Measurements from ENCODE around the gene PCDHB9. TPM values are rescaled to one million over a fixed set of nuclear protein-coding genes. Genes with fewer than 3 reads are reported as not detected.
"Not testable (repeated sequence)": the region's sequence is repeated elsewhere in the genome, so short reads cannot be mapped to it uniquely, and the experiment has no call there.

The PCDHB9 gene
- total and polyA plus RNA-seq, 7 donors: under 0.01 to 6.2 (median 3.3) TPM; not detected in 1

DNA sequence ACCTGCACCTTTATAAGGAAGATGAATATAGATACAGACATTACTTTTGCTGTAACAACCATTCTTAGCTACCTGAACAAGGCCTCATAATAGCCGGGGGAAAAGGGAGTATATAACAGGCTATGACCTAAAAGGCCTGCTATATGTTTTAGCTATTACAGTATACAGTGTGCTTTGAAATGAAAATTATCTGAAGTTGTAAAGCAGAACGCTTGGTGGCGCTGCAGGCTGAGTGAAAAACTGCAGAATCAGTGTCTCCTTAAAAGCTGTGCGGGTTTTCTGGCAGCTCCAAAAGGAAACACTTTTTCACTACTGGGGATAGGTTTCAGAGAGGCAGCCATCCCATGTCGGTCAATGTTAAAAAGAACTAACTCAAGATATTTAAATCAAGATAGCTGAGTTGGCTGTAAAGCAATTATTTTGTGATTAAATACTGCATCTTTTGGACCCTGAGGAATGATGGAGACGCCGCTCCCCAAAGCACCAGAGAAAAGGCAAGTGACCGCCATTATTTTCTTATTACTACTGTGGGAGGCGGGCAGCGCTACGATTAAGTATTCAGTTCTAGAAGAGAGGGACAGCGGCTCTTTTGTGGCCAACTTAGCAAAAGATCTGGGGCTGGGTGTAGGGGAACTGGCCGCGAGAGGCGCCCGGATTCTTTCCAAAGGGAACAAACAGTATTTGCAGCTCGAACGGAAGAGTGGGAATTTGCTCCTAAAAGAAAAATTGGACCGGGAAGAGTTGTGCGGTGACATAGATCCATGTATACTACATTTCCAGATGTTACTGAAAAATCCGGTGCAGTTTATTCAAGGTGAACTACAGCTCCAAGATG, 31.2 kb upstream of the PCDHB9 start:
- intact Hi-C loops (cut with DNase I): no loop called here
- Histone ChIP-seq H3K9me3 (peaks cover 3 to 43% (median 30%) of the 10 kb centered on the region in 4 donors), H3K4me1 (no peaks in the 10 kb centered on the region), H3K27me3 (peaks cover 0 to 32% (median 0%) of the 10 kb centered on the region in 3 donors), H3K27ac (no peak overlapping the region), H3K36me3 (no peaks in the 10 kb centered on the region), H3K4me3 (no peak overlapping the region)
- no peak for DNase-seq
- TF ChIP-seq POLR2AphosphoS5 (IDR thresholded peaks at IDR 0.05) (no peak), POLR2A (IDR thresholded peaks at IDR 0.05) (no peak), EP300 (IDR thresholded peaks at IDR 0.05) (no peak), CTCF (IDR thresholded peaks at IDR 0.05) (no peak)
- 39 to 51% methylated on average over 21 of the region's 21 CpGs for whole genome bisulfite sequencing, 2 donors

- H3K27ac ChIP-seq; H3K36me3 ChIP-seq; intact Hi-C loops (cut with DNase I); DNase-seq; H3K4me1 ChIP-seq; H3K4me3 ChIP-seq: not testable (repeated sequence)
- Histone ChIP-seq H3K9me3 (peaks cover 3 to 32% (median 22%) of the 10 kb centered on the region in 4 donors), H3K27me3 (peaks cover 0 to 21% (median 0%) of the 10 kb centered on the region in 3 donors)
- 43 to 76% methylated on average over 38 of the region's 38 CpGs for WGBS, 2 donors
These were observed 29.6 kb upstream of the PCDHB9 start for GRCh38 chr5:141157356-141157755.

- intact Hi-C loops (cut with DNase I); H3K36me3 ChIP-seq; DNase-seq; H3K4me1 ChIP-seq; H3K27ac ChIP-seq; H3K4me3 ChIP-seq: not testable (repeated sequence)
- peaks cover 0 to 18% (median 0%) of the 10 kb centered on the region in 3 donors for H3K27me3 ChIP-seq
- WGBS, 2 donors: 44 to 69% methylated on average over 22 of the region's 28 CpGs
- H3K9me3 ChIP-seq: peaks cover 3 to 35% (median 23%) of the 10 kb centered on the region in 4 donors
These were observed 29.1 kb upstream of the PCDHB9 start for GRCh38 chr5:141157901-141158300.

- intact Hi-C loops (cut with DNase I): no loop called here
- 33 to 46% methylated on average over 20 of the region's 20 CpGs for WGBS, 2 donors
- H3K36me3 ChIP-seq: no peaks in the 10 kb centered on the region
- peaks cover 0 to 34% (median 4%) of the 10 kb centered on the region in 3 donors for H3K27me3 ChIP-seq
- TF ChIP-seq CTCF (IDR thresholded peaks at IDR 0.05) (peak in 1 of 4 experiments; percentile 23), POLR2AphosphoS5 (IDR thresholded peaks at IDR 0.05) (no peak)
- DNase-seq: no peak
- no peak within 1 kb of the TSS for H3K27ac ChIP-seq
- no peaks in the 10 kb centered on the region for H3K4me1 ChIP-seq
- H3K9me3 ChIP-seq: peaks cover 8 to 36% (median 17%) of the 10 kb centered on the region in 4 donors
- H3K4me3 ChIP-seq: peak within 1 kb of the TSS in 3 of 4 donors; percentile 2 to 23 (median 12)
These were observed 14.4 kb upstream of the PCDHB9 start, which contains the start of gene PCDHB7 for GRCh38 chr5:141172381-141173204. Gene PCDHB7 (plus strand): TSS chr5:141172644. CDS start chr5:141172836, 192 bp downstream.

DNA sequence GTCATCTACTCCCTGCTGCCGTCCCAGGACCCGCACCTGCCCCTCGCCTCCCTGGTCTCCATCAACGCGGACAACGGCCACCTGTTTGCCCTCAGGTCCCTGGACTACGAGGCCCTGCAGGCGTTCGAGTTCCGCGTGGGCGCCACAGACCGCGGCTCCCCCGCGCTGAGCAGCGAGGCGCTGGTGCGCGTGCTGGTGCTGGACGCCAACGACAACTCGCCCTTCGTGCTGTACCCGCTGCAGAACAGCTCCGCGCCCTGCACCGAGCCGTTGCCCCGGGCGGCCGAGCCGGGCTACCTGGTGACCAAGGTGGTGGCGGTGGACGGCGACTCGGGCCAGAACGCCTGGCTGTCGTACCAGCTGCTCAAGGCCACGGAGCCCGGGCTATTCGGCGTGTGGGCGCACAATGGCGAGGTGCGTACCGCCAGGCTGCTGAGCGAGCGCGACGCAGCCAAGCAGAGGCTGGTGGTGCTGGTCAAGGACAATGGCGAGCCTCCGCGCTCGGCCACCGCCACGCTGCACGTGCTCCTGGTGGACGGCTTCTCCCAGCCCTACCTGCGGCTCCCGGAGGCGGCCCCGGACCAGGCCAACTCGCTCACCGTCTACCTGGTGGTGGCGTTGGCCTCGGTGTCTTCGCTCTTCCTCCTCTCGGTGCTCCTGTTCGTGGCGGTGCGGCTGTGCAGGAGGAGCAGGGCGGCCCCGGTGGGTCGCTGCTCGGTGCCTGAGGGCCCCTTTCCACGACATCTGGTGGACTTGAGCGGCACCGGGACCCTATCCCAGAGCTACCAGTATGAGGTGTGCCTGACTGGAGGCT, 12.5 kb upstream of the PCDHB9 start:
- Histone ChIP-seq H3K27me3 (peaks cover 0 to 49% (median 4%) of the 10 kb centered on the region in 3 donors), H3K9me3 (peaks cover 14 to 50% (median 20%) of the 10 kb centered on the region in 4 donors)
- intact Hi-C loops (cut with DNase I); H3K4me3 ChIP-seq; H3K4me1 ChIP-seq; H3K36me3 ChIP-seq; H3K27ac ChIP-seq; DNase-seq: not testable (repeated sequence)
- 50 to 76% methylated on average over 79 of the region's 79 CpGs for WGBS, 2 donors
